HL-60 (cell line): ENCODE data around the gene CSMD2.

ENCODE experiments used
- GABPA ChIP-seq: IDR thresholded peaks from 2 replicates; pipeline ENCODE4 v1.6.1; 2012; ENCODE audit warnings: low read depth
- POLR2AphosphoS5 ChIP-seq: IDR thresholded peaks from 2 replicates; pipeline ENCODE4 v1.6.1; 2012; ENCODE audit warnings: low read depth

GRCh38 chr1:33792651-33793050 lies 372.4 kb downstream of the CSMD2 start:
- TF ChIP-seq POLR2AphosphoS5 (no peak), GABPA (no peak)
